GM12878 (cell line): Measurements from ENCODE around the gene NRP2.

Experiments
- FOS ChIP-seq: IDR thresholded peaks from 3 replicates; pipeline ENCODE4 v1.6.1; 2011; ENCODE audit warnings: borderline replicate concordance; ENCODE audit not compliant: insufficient read length; ENCODE audit errors: extremely low read depth
- POLR2A ChIP-seq: IDR thresholded peaks from 2 replicates; pipeline ENCODE4 v1.6.1; 2011; ENCODE audit warnings: low read depth, mild to moderate bottlenecking, low read length
- RAD21 ChIP-seq: IDR thresholded peaks from 2 replicates; pipeline ENCODE4 v1.6.1; 2011; ENCODE audit warnings: mild to moderate bottlenecking, low read depth, low read length, moderate library complexity; ENCODE audit not compliant: insufficient read depth
- RFX5 ChIP-seq: IDR thresholded peaks from 2 replicates; pipeline ENCODE4 v1.6.1; 2011; ENCODE audit warnings: low read depth, low read length, improper control_type of control experiment
- SIX5 ChIP-seq: IDR thresholded peaks from 2 replicates; pipeline ENCODE4 v1.6.1; 2011; ENCODE audit warnings: mild to moderate bottlenecking, low read depth, low read length, moderate library complexity; ENCODE audit not compliant: severe bottlenecking
- SUZ12 ChIP-seq: fragments of 200-600 bp; sonication (generic); IDR thresholded peaks from one replicate; pipeline ENCODE4 v1.6.1; 2018; ENCODE audit warnings: antibody characterized with exemption, mild to moderate bottlenecking; ENCODE audit not compliant: unreplicated experiment
- TCF7 ChIP-seq: IDR thresholded peaks from 2 replicates; pipeline ENCODE4 v1.6.1; 2014; ENCODE audit warnings: antibody characterized with exemption, borderline replicate concordance
- ZNF274 ChIP-seq: IDR thresholded peaks from one replicate; pipeline ENCODE4 v1.8.0; 2011; ENCODE audit not compliant: insufficient read length, insufficient read depth
- TF ChIP-seq, protein P1 (sequence below), 3 experiments: IDR thresholded peaks in 2 of 3; conservative IDR thresholded peaks in 1 of 3; 2 replicates each; pipeline ENCODE4 v1.5.1; 2011; ENCODE audit warnings: low read depth in 3 of 3, low read length in 3 of 3, mild to moderate bottlenecking in 3 of 3, control low read depth in 2 of 3, moderate library complexity in 2 of 3, inconsistent platforms in 1 of 3, mixed read lengths in 1 of 3; ENCODE audit not compliant: control insufficient read depth in 2 of 3, insufficient read depth in 1 of 3; ENCODE audit errors: extremely low read depth in 1 of 3
- TF ChIP-seq, protein P2 (sequence below): fragments of 450-650 bp; IDR thresholded peaks from 2 replicates; pipeline ENCODE4 v1.6.1; 2018; ENCODE audit warnings: borderline replicate concordance, mild to moderate bottlenecking; ENCODE audit not compliant: partially characterized antibody
- TF ChIP-seq, protein P3 (sequence below): IDR thresholded peaks from 2 replicates; pipeline ENCODE4 v1.6.1; 2012; ENCODE audit warnings: improper control_type of control experiment, low read depth, low read length; ENCODE audit not compliant: insufficient replicate concordance
- TF ChIP-seq, protein P4 (sequence below): fragments of 450-650 bp; IDR thresholded peaks from 2 replicates; pipeline ENCODE4 v1.6.1; 2017; ENCODE audit warnings: antibody characterized with exemption, mild to moderate bottlenecking, moderate library complexity

DNA sequence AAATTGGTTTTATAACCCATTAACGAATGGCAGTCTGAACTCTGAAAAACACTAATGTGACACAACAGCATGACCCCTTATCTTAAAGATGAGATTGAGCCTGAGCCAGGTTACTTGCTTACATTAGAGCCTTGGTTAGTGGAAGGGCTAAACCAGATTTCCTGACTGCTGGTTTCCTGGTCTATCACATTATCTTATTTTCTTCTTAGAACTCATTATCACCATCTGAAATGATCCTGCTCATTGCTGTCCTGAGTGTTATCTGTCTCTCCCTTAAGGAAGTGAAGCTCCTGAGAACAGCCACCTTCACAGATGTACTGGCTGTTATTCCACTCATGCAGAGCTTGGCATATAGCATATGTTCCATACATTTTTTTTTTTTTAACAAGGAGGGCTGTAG, 9.0 kb upstream of the NRP2 start:
- TF ChIP-seq, protein P1, sequence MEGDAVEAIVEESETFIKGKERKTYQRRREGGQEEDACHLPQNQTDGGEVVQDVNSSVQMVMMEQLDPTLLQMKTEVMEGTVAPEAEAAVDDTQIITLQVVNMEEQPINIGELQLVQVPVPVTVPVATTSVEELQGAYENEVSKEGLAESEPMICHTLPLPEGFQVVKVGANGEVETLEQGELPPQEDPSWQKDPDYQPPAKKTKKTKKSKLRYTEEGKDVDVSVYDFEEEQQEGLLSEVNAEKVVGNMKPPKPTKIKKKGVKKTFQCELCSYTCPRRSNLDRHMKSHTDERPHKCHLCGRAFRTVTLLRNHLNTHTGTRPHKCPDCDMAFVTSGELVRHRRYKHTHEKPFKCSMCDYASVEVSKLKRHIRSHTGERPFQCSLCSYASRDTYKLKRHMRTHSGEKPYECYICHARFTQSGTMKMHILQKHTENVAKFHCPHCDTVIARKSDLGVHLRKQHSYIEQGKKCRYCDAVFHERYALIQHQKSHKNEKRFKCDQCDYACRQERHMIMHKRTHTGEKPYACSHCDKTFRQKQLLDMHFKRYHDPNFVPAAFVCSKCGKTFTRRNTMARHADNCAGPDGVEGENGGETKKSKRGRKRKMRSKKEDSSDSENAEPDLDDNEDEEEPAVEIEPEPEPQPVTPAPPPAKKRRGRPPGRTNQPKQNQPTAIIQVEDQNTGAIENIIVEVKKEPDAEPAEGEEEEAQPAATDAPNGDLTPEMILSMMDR (IDR thresholded peaks at IDR 0.05 in 2 of 3, conservative IDR thresholded peaks at IDR 0.05 in 1 of 3; ENCODE audit: control insufficient read depth in 2 of 3, extremely low read depth in 1 of 3, insufficient read depth in 1 of 3, low read depth in 3 of 3, low read length in 3 of 3): no peak
- TF ChIP-seq SIX5: no peak
- TF ChIP-seq, protein P2, sequence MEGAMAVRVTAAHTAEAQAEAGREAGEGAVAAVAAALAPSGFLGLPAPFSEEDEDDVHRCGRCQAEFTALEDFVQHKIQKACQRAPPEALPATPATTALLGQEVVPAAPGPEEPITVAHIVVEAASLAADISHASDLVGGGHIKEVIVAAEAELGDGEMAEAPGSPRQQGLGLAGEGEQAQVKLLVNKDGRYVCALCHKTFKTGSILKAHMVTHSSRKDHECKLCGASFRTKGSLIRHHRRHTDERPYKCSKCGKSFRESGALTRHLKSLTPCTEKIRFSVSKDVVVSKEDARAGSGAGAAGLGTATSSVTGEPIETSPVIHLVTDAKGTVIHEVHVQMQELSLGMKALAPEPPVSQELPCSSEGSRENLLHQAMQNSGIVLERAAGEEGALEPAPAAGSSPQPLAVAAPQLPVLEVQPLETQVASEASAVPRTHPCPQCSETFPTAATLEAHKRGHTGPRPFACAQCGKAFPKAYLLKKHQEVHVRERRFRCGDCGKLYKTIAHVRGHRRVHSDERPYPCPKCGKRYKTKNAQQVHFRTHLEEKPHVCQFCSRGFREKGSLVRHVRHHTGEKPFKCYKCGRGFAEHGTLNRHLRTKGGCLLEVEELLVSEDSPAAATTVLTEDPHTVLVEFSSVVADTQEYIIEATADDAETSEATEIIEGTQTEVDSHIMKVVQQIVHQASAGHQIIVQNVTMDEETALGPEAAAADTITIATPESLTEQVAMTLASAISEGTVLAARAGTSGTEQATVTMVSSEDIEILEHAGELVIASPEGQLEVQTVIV: no peak
- TF ChIP-seq, protein P3, sequence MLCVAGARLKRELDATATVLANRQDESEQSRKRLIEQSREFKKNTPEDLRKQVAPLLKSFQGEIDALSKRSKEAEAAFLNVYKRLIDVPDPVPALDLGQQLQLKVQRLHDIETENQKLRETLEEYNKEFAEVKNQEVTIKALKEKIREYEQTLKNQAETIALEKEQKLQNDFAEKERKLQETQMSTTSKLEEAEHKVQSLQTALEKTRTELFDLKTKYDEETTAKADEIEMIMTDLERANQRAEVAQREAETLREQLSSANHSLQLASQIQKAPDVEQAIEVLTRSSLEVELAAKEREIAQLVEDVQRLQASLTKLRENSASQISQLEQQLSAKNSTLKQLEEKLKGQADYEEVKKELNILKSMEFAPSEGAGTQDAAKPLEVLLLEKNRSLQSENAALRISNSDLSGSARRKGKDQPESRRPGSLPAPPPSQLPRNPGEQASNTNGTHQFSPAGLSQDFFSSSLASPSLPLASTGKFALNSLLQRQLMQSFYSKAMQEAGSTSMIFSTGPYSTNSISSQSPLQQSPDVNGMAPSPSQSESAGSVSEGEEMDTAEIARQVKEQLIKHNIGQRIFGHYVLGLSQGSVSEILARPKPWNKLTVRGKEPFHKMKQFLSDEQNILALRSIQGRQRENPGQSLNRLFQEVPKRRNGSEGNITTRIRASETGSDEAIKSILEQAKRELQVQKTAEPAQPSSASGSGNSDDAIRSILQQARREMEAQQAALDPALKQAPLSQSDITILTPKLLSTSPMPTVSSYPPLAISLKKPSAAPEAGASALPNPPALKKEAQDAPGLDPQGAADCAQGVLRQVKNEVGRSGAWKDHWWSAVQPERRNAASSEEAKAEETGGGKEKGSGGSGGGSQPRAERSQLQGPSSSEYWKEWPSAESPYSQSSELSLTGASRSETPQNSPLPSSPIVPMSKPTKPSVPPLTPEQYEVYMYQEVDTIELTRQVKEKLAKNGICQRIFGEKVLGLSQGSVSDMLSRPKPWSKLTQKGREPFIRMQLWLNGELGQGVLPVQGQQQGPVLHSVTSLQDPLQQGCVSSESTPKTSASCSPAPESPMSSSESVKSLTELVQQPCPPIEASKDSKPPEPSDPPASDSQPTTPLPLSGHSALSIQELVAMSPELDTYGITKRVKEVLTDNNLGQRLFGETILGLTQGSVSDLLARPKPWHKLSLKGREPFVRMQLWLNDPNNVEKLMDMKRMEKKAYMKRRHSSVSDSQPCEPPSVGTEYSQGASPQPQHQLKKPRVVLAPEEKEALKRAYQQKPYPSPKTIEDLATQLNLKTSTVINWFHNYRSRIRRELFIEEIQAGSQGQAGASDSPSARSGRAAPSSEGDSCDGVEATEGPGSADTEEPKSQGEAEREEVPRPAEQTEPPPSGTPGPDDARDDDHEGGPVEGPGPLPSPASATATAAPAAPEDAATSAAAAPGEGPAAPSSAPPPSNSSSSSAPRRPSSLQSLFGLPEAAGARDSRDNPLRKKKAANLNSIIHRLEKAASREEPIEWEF: no peak
- TF ChIP-seq RFX5: no peak
- TF ChIP-seq, protein P4, sequence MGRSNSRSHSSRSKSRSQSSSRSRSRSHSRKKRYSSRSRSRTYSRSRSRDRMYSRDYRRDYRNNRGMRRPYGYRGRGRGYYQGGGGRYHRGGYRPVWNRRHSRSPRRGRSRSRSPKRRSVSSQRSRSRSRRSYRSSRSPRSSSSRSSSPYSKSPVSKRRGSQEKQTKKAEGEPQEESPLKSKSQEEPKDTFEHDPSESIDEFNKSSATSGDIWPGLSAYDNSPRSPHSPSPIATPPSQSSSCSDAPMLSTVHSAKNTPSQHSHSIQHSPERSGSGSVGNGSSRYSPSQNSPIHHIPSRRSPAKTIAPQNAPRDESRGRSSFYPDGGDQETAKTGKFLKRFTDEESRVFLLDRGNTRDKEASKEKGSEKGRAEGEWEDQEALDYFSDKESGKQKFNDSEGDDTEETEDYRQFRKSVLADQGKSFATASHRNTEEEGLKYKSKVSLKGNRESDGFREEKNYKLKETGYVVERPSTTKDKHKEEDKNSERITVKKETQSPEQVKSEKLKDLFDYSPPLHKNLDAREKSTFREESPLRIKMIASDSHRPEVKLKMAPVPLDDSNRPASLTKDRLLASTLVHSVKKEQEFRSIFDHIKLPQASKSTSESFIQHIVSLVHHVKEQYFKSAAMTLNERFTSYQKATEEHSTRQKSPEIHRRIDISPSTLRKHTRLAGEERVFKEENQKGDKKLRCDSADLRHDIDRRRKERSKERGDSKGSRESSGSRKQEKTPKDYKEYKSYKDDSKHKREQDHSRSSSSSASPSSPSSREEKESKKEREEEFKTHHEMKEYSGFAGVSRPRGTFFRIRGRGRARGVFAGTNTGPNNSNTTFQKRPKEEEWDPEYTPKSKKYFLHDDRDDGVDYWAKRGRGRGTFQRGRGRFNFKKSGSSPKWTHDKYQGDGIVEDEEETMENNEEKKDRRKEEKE: no peak
- TF ChIP-seq SUZ12: no peak
- TF ChIP-seq FOS: no peak
- TF ChIP-seq ZNF274: no peak
- no peak for TF ChIP-seq TCF7
- TF ChIP-seq POLR2A: no peak
- TF ChIP-seq RAD21: no peak
